B cell (primary cell): ENCODE measurements around the gene TCEAL2. TPM values are rescaled to one million over a fixed set of nuclear protein-coding genes. Genes with fewer than 3 reads are reported as not detected.
A peak's percentile ranks its signal among the peaks of the same experiment; 100 is the strongest.

Source experiments
- ATAC-seq: fragments of 200-7000 bp; cut with Tn5 transposase; one replicate; pipeline ENCODE4 v1.10.0; 2021; ENCODE audit warnings: low read depth, mild to moderate bottlenecking, moderate number of reproducible peaks, moderate library complexity
- CTCF ChIA-PET: fragments of 350-600 bp; sonication (Branson Sonifier 250); formaldehyde crosslinking; loops from one replicate; lab custom pipeline; 2021; ENCODE audit warnings: antibody characterized with exemption, inconsistent platforms; lab: Charles Lee
- POLR2A ChIA-PET: fragments of 350-600 bp; sonication (Branson Sonifier 250); formaldehyde crosslinking; loops from one replicate; lab custom pipeline; 2021; ENCODE audit warnings: antibody characterized with exemption; lab: Charles Lee
- DNase-seq: peaks from one replicate; pipeline ENCODE4 v3.0.0; 2013
- H2AFZ ChIP-seq: 2 replicates; pipeline ENCODE4 v1.6.1; 2012; ENCODE audit warnings: mild to moderate bottlenecking, low read depth, low read length; ENCODE audit not compliant: insufficient read depth, poor library complexity, severe bottlenecking
- H3K27ac ChIP-seq, 2 donors: 1 replicate in 1 of 2; 2 replicates in 1 of 2; pipeline ENCODE4 v1.5.1; 2012 to 2013; ENCODE audit warnings: low read length in 2 of 2, mild to moderate bottlenecking in 2 of 2, moderate library complexity in 1 of 2
- H3K27me3 ChIP-seq, 4 experiments: fragments of 200-600 bp in 1 of 4; sonication (generic) in 1 of 4; replicated peaks in 1 of 4; 1 replicate in 2 of 4; 2 replicates in 2 of 4; pipeline versions ENCODE4 v1.6.1 to v1.7.0; 2013 to 2016; ENCODE audit warnings: low read length in 3 of 4, mild to moderate bottlenecking in 2 of 4, mixed read lengths in 1 of 4, moderate library complexity in 1 of 4; ENCODE audit not compliant: insufficient read depth in 4 of 4, control insufficient read depth in 3 of 4; ENCODE audit errors: control extremely low read depth in 1 of 4
- H3K36me3 ChIP-seq, 2 experiments: replicated peaks in 1 of 2; 1 replicate in 1 of 2; 2 replicates in 1 of 2; pipeline versions ENCODE4 v1.6.1 to v1.7.1; 2013; ENCODE audit warnings: low read length in 1 of 2; ENCODE audit not compliant: insufficient read depth in 2 of 2, control insufficient read depth in 1 of 2; ENCODE audit errors: control extremely low read depth in 1 of 2, extremely low read depth in 1 of 2
- H3K4me1 ChIP-seq, 2 donors: fragments of 200-600 bp in 1 of 2; sonication (generic) in 1 of 2; 1 replicate in 1 of 2; 2 replicates in 1 of 2; pipeline versions ENCODE4 v1.5.1 to v1.6.1; 2013 to 2017; ENCODE audit warnings: low read length in 2 of 2; ENCODE audit not compliant: control insufficient read depth in 2 of 2, insufficient read depth in 2 of 2
- H3K4me2 ChIP-seq: replicated peaks from 2 replicates; pipeline ENCODE3; 2012; ENCODE audit warnings: mild to moderate bottlenecking, low read depth, low read length; ENCODE audit not compliant: poor library complexity, severe bottlenecking
- H3K4me3 ChIP-seq, 5 experiments: fragments of 200-600 bp in 1 of 5; sonication (generic) in 1 of 5; 1 replicate in 3 of 5; 2 replicates in 2 of 5; pipeline versions ENCODE4 v1.5.1 to v1.7.0; 2011 to 2016; ENCODE audit warnings: low read length in 4 of 5, mild to moderate bottlenecking in 4 of 5, low read depth in 2 of 5, control low read depth in 1 of 5, moderate library complexity in 1 of 5; ENCODE audit not compliant: insufficient read depth in 1 of 5; ENCODE audit errors: control extremely low read depth in 1 of 5, extremely low read depth in 1 of 5
- H3K79me2 ChIP-seq: fragments of 200-600 bp; sonication (generic); one replicate; pipeline ENCODE4 v1.6.0; 2016; ENCODE audit warnings: low read length; ENCODE audit not compliant: control insufficient read depth, insufficient read depth
- H3K9ac ChIP-seq: fragments of 200-600 bp; sonication (generic); 2 replicates; pipeline ENCODE4 v1.6.1; 2017; ENCODE audit warnings: mild to moderate bottlenecking, low read length, moderate library complexity
- H3K9me3 ChIP-seq, 3 donors: one replicate each; pipeline versions ENCODE4 v1.6.1 to v1.7.1; 2013; ENCODE audit warnings: low read length in 2 of 3; ENCODE audit not compliant: control insufficient read depth in 2 of 3, insufficient read depth in 1 of 3; ENCODE audit errors: control extremely low read depth in 1 of 3
- H4K20me1 ChIP-seq: 2 replicates; pipeline ENCODE4 v1.6.0; 2012; ENCODE audit warnings: mild to moderate bottlenecking, low read length; ENCODE audit not compliant: insufficient read depth, control insufficient read depth, poor library complexity, severe bottlenecking
- H3K27ac Mint-ChIP-seq: one replicate; pipeline ENCODE4 v1.8.0; 2021; ENCODE audit warnings: mixed read lengths
- H3K27me3 Mint-ChIP-seq: one replicate; pipeline ENCODE4 v1.8.0; 2021; ENCODE audit warnings: mixed read lengths
- H3K4me1 Mint-ChIP-seq: one replicate; pipeline ENCODE4 v1.8.0; 2021; ENCODE audit warnings: mixed read lengths
- H3K4me3 Mint-ChIP-seq: one replicate; pipeline ENCODE4 v1.8.0; 2021; ENCODE audit warnings: mixed read lengths
- H3K9me3 Mint-ChIP-seq: one replicate; pipeline ENCODE4 v1.8.0; 2022; ENCODE audit warnings: mixed read lengths; ENCODE audit not compliant: insufficient read depth
- EZH2 ChIP-seq: IDR thresholded peaks from 2 replicates; pipeline ENCODE4 v1.6.1; 2012; ENCODE audit warnings: borderline replicate concordance, low read depth, mild to moderate bottlenecking, moderate library complexity, low read length; ENCODE audit not compliant: insufficient read depth, poor library complexity, severe bottlenecking
- WGBS: methylation state at CpG from one replicate; pipeline ENCODE4 v1.1.5; 2013; ENCODE audit warnings: missing lambda C conversion rate; ENCODE audit not compliant: insufficient coverage; 5-methylcytosine and 5-hydroxymethylcytosine counted together
- intact Hi-C: fragments of 100-400 bp; cut with micrococcal nuclease; formaldehyde crosslinking; loops from one replicate; pipeline ENCODE4 v1.10.0; 2022
- polyA plus RNA-seq: library from polyadenylated mRNA; depleted of rRNA; stranded (reverse); fragments of >200 nt; gene quantifications from 2 replicates; pipeline ENCODE4 v1.2.3, GENCODE V29; 2012
- total RNA-seq, 2 donors: library from RNA; stranded (reverse); fragments of 120-200 nt in 1 of 2; gene quantifications; 1 replicate in 1 of 2; 2 replicates in 1 of 2; pipeline versions ENCODE4 v1.2.3 to v1.2.4, GENCODE V29; 2013 to 2022
- TF ChIP-seq, protein P1 (sequence below): fragments of 200-600 bp; IDR thresholded peaks from one replicate; pipeline ENCODE4 v1.8.0; 2022; ENCODE audit warnings: antibody characterized with exemption, mild to moderate bottlenecking

The TCEAL2 gene
- total and polyA plus RNA-seq, 2 donors (not counting 1 experiment from before 2014, with no cell fraction given): not detected

GRCh38 chrX:102154900-102155805 lies 29.7 kb downstream of the TCEAL2 start:
- peak; percentile 18 for DNase-seq
- CTCF ChIA-PET: no interaction called here
- intact Hi-C loops: no loop called here
- peak overlapping the region in 1 of 2 donors; percentile 43 for H3K27ac ChIP-seq
- H3K27ac Mint-ChIP-seq: peak overlapping the region; percentile 83
- no peak for TF ChIP-seq EZH2
- TF ChIP-seq, protein P1, sequence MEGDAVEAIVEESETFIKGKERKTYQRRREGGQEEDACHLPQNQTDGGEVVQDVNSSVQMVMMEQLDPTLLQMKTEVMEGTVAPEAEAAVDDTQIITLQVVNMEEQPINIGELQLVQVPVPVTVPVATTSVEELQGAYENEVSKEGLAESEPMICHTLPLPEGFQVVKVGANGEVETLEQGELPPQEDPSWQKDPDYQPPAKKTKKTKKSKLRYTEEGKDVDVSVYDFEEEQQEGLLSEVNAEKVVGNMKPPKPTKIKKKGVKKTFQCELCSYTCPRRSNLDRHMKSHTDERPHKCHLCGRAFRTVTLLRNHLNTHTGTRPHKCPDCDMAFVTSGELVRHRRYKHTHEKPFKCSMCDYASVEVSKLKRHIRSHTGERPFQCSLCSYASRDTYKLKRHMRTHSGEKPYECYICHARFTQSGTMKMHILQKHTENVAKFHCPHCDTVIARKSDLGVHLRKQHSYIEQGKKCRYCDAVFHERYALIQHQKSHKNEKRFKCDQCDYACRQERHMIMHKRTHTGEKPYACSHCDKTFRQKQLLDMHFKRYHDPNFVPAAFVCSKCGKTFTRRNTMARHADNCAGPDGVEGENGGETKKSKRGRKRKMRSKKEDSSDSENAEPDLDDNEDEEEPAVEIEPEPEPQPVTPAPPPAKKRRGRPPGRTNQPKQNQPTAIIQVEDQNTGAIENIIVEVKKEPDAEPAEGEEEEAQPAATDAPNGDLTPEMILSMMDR: no peak
- H3K27me3 ChIP-seq: peaks cover 0 to 4% (median 0%) of the 10 kb centered on the region in 4 experiments
- 0% methylated on average over 6 of the region's 32 CpGs for WGBS
- H2AFZ ChIP-seq: peak overlapping the region; percentile 78
- H3K79me2 ChIP-seq: no peaks in the 10 kb centered on the region
- peak overlapping the region; percentile 67 for H3K9ac ChIP-seq
- POLR2A ChIA-PET: no interaction called here
- H3K4me1 Mint-ChIP-seq: peaks cover 16% of the 10 kb centered on the region
- H3K27me3 Mint-ChIP-seq: peaks cover 14% of the 10 kb centered on the region
- H3K4me2 ChIP-seq: peak overlapping the region; percentile 75
- peak overlapping the region in 4 of 5 experiments; percentile 40 to 61 (median 54) for H3K4me3 ChIP-seq
- no peaks in the 10 kb centered on the region for H3K9me3 Mint-ChIP-seq
- ATAC-seq: peak; percentile 44
- no peaks in the 10 kb centered on the region for H4K20me1 ChIP-seq
- peak overlapping the region; percentile 95 for H3K4me3 Mint-ChIP-seq
- peaks cover 4 to 7% of the 10 kb centered on the region in 2 donors for H3K4me1 ChIP-seq
- no peaks in the 10 kb centered on the region for H3K9me3 ChIP-seq
- no peaks in the 10 kb centered on the region for H3K36me3 ChIP-seq

- Histone ChIP-seq H3K4me1 (peaks cover 4 to 7% of the 10 kb centered on the region in 2 donors), H3K27ac (peak within 1 kb of the TSS in 1 of 2 donors; percentile 43), H3K4me3 (peak within 1 kb of the TSS in 4 of 5 experiments; percentile 40 to 61 (median 54)), H2AFZ (peak within 1 kb of the TSS; percentile 78), H3K79me2 (no peaks in the 10 kb centered on the region), H3K36me3 (no peaks in the 10 kb centered on the region), H3K9ac (peak within 1 kb of the TSS; percentile 67), H4K20me1 (no peaks in the 10 kb centered on the region), H3K9me3 (no peaks in the 10 kb centered on the region), H3K4me2 (peak within 1 kb of the TSS; percentile 75), H3K27me3 (peaks cover 0 to 4% (median 0%) of the 10 kb centered on the region in 4 experiments)
- H3K4me3 Mint-ChIP-seq: peak within 1 kb of the TSS; percentile 95
- no peak for TF ChIP-seq EZH2
- TF ChIP-seq, protein P1: no peak
- WGBS: 3% methylated on average over 6 of the region's 15 CpGs
- POLR2A ChIA-PET: no interaction called here
- H3K27ac Mint-ChIP-seq: peak within 1 kb of the TSS; percentile 83
- DNase-seq: peak; percentile 49
- ATAC-seq: peak; percentile 89
- H3K9me3 Mint-ChIP-seq: no peaks in the 10 kb centered on the region
- peaks cover 16% of the 10 kb centered on the region for H3K4me1 Mint-ChIP-seq
- intact Hi-C loops: no loop called here
- peaks cover 14% of the 10 kb centered on the region for H3K27me3 Mint-ChIP-seq
- CTCF ChIA-PET: no interaction called here
These were observed 30.3 kb downstream of the TCEAL2 start, which contains the start of gene BEX5 for GRCh38 chrX:102155806-102156179. TSS of gene BEX5 (minus strand) at chrX:102155977. CDS start at chrX:102154265, 1,712 bp downstream.
